Gastrocnemius medialis (tissue), 4 donors: ENCODE results near the gene UTS2.

Experiments
- CTCF ChIP-seq, 5 experiments: fragments of 450-650 bp in 3 of 5; fragments of 200-600 bp in 2 of 5; sonication (generic) in 2 of 5; IDR thresholded peaks in 4 of 5; conservative IDR thresholded peaks in 1 of 5; 1 replicate in 4 of 5; 2 replicates in 1 of 5; pipeline ENCODE4 v1.5.1; 2016 to 2019; ENCODE audit warnings: antibody characterized with exemption in 5 of 5, mild to moderate bottlenecking in 3 of 5, moderate library complexity in 3 of 5
- POLR2A ChIP-seq, 2 donors: fragments of 450-650 bp; IDR thresholded peaks; one replicate each; pipeline ENCODE4 v1.6.1; 2017; ENCODE audit warnings: antibody characterized with exemption in 2 of 2, mild to moderate bottlenecking in 2 of 2, moderate library complexity in 2 of 2

- no peak for TF ChIP-seq CTCF (IDR thresholded peaks at IDR 0.05 in 4 of 5, conservative IDR thresholded peaks at IDR 0.05 in 1 of 5)
- TF ChIP-seq POLR2A (IDR thresholded peaks at IDR 0.05), result no peak
These were observed 21.2 kb upstream of the UTS2 start for GRCh38 chr1:7873801-7874795.
